ENCODE results near the gene PHLPP1. TPM values are rescaled to one million over a fixed set of nuclear protein-coding genes. Genes with fewer than 3 reads are reported as not detected.

Gene PHLPP1
- total RNA-seq, 1 donor from 2014 or later, result 4.8 TPM

DNA sequence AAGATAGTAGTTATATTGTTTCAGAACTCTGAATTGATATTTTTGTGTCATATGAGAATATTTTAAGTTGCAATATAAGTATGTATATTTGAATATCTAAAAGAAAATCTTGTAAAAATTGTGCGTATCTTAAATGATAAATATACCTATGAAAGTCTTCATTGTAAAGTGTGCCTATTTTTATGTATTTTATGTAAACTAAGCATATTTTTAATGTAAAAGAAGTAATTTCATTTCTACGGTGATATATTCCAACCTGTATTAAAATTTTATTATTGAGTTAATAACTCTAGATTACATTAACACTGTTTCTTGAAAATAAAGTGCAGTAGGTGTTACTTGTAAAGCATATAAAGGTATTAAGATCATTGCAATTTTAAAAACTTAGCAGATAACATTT is 233.4 kb downstream of the PHLPP1 start:
- intact Hi-C loops (cut with DNase I), result no loop called here
- DNase-seq (ENCODE audit: low spot score), result no peak

DNA sequence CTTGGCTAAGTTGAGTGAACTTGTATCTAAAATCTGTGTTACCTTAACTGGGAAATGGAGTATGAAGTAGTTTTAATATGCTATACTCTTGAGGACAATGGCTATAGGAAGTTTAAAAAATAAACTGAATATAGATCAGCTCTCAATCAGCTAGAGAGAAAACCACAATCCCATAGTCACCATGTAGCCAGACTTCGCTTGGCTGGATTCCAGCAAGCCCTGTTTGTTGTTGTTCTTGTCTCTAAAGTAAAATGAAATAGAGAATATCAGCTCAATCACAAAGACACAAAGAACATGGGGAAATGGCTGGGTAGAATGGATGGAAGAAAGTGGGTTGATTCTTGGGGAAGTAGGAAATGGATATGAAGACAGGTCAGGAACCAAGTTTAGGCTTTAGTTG is 234.9 kb downstream of the PHLPP1 start:
- DNase-seq (ENCODE audit: low spot score), result no peak
- intact Hi-C loops (cut with DNase I), result no loop called here

DNA sequence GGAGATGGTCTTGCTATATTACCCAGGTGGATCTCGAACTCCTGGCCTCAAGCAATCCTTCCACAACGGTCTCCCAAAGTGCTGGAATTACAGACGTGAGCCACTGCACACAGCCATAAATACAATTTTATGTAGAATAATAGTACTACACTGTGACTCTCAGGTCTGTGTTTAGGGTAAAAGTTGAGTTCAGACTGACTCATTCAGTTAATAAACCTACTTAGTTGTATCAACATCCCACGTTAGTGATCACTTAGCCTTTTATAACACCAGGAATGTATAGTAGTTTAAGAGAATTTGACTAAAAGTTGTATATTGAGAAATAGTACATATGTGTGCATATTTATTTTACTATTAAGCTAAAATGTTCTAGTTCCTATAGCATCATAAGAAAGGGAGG is 237.5 kb downstream of the PHLPP1 start:
- intact Hi-C loops (cut with DNase I), result no loop called here
- no peak for DNase-seq (ENCODE audit: low spot score)

DNA sequence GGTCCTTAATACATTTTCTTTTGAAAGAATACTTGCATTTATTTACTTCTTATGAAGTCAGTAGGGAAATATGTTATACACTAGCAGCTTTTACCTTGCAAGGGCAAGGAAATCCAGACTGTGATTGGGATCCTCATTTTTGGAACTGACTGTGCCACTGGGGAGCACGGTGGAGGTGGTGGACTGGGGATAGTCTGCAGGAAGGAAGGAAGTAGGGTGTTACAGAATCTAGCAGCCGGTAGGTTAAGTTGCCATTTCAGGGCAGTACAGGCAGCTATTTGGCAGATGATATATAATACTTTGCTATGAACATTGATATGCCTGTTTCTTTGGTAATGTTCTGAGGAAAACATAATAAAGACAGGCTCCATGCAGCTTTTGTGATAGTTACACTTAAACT is 238.3 kb downstream of the PHLPP1 start:
- intact Hi-C loops (cut with DNase I), result no loop called here
- no peak for DNase-seq (ENCODE audit: low spot score)

DNA sequence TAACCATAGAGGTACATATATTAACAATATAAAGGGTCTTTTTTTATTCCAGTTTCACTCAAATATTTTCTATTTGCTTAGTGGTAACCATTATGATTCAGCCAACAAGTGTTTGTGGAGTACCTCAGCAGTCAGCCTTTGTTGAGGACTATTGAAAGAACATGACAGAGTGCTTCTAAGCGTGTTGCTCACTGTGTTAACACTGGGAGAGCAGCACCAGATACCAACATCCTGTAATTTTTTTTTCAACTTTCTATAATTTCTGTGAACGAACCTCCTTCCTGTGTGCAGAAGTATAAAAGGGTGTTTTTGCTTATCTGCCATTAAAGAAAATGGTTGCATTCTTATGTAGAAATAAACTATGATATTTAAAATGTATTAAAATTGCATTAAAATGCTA is 239.0 kb downstream of the PHLPP1 start:
- DNase-seq (ENCODE audit: low spot score), result no peak
- intact Hi-C loops (cut with DNase I), result no loop called here

DNA sequence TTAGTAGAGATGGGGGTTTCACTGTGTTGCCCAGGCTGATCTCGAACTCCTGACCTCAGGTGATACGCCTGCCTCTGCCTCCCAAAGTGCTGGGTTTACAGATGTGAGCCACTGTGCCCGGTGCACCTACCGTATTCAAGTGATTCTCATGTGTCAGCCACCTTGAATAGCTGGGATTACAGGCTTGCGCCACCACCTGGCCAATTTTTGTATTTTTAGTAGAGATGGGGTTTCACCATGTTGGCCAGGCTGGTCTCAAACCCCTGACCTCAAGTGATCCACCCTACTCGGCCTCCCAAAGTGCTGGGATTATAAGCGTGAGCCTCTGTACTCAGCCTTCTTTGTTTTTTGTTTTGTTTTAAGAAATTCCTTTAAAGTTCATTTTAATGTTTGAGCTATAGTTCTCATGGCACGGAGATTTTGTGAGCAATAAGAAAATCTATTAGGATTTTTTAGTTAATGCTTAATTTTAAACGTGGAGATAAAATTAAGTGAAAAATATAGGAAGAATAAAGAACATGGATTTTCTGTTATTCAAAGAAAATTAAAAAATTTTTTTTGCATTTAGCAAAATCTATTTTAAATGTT is 242.6 kb downstream of the PHLPP1 start:
- no peak for DNase-seq (ENCODE audit: low spot score)
- intact Hi-C loops (cut with DNase I), result loop anchor here (5.0 kb wide), 1 partner anchor 241 kb away; the partner anchor contains the start of gene PHLPP1

DNA sequence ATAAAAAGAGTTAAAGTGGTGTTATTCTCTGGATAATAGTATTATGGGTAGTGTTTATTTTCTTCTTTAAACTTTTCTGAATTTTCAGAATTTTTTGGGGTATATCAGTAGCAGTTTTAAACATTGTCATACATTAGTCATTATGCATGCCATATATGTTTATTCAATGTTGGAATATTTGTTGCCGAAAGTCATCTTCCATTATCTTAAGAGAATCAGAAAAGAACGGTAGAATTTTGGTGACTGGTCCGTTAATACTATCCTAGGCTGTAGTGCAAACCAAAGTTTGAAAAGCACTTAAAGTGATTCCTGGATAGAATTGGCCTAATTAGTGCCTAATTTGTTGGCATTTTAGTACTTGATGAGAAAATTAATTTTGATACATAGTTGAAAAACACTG is 244.1 kb downstream of the PHLPP1 start:
- intact Hi-C loops (cut with DNase I), result loop anchor here (5.0 kb wide), 1 partner anchor 242 kb away; the partner anchor contains the start of gene PHLPP1
- DNase-seq (ENCODE audit: low spot score), result no peak

DNA sequence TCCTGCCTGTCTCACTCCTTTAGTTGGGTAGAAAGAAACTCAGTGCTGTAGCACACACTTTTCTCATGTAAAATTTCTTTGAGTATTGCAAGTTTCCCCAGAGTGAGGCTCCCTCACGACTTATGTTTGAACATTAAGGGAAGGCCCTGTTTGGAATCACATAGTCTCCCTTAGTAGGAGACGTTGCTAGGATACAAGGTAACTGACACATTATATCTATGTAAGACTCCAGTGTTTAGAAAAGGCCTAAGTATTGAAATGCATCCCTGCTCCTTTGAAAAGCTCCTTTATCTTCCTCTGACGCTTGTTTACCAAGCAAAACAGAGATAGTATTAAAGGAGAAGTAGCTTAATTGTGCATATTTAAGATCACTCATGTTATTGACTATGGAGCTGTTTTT is 248.2 kb downstream of the PHLPP1 start:
- no peak for DNase-seq (ENCODE audit: low spot score)
- intact Hi-C loops (cut with DNase I), result no loop called here

DNA sequence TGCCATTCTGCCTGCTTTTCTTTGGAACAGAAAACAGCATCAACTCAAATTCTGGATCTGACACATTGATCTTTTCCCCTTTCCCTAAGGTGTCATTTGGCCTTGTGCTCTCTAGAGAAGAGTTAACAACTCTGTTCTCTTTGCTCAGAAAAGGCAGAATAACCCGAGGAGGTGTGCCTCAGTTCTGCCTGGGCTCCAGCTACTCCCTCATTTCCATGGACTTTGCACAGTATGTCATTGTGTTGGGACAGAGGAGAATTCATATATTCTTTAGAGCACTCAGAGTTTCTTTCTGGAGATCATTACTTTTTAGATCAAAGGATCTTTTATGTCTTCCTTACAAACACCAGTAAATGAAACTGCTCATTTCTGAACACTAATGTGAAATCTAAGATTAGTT is 249.1 kb downstream of the PHLPP1 start:
- DNase-seq (ENCODE audit: low spot score), result no peak
- intact Hi-C loops (cut with DNase I), result no loop called here

DNA sequence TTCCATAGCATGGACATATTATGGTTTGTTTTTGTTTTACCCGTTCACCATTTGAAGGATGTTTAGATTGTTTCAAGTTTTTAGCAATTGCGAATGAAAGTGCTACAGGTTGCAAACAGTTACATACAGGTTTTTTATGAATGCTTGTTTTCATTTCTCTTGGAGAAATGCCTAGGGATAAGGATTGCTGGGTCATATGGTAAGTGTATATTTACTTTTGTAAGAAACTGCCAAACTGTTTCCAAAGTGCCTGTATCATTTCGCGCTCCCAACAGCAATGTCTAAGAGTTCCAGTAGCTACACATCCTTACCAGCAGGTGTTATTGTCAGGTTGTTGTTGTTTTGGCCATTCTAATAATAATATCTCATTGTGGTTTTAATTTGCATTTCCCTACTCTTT is 251.7 kb downstream of the PHLPP1 start:
- intact Hi-C loops (cut with DNase I), result no loop called here
- DNase-seq (ENCODE audit: low spot score), result no peak

DNA sequence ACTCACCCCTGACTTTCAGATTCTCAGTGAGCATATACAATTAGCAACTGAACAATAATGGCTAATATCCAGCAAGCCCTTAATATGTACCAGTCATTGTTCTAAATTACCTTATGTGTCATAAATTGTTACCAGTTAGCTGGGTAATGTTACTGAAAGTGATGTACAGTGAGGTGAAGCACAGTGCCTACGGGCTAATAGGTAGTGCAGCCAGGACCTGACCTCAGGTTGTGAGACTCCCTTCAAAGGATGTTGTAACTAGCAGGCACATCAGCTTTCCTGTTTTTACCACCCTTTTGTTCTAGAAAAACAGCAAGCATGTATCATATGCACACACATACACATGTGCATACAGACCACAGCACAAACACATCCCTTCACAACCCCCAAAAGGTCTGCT is 258.3 kb downstream of the PHLPP1 start:
- DNase-seq (ENCODE audit: low spot score), result no peak
- intact Hi-C loops (cut with DNase I), result no loop called here

DNA sequence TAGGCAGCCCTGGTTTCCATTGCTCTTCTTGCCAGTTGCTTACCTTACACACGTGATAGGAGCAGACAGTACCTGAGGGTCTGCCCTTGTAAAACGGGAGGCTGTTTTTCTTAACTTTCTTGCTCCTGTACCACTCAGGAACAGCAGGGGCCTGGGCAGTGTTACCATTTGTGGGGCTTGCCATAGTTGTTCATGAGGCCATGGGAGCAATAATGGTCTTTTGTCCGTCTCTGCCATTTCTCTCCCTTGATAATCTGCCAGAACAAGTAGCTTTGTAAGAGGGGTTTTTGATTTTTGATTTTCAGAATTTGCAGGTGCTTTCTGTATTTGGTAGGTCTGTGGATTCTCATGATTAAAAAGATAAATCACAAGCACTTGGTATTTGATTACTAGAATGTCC is 259.0 kb downstream of the PHLPP1 start:
- DNase-seq (ENCODE audit: low spot score), result no peak
- intact Hi-C loops (cut with DNase I), result no loop called here

DNA sequence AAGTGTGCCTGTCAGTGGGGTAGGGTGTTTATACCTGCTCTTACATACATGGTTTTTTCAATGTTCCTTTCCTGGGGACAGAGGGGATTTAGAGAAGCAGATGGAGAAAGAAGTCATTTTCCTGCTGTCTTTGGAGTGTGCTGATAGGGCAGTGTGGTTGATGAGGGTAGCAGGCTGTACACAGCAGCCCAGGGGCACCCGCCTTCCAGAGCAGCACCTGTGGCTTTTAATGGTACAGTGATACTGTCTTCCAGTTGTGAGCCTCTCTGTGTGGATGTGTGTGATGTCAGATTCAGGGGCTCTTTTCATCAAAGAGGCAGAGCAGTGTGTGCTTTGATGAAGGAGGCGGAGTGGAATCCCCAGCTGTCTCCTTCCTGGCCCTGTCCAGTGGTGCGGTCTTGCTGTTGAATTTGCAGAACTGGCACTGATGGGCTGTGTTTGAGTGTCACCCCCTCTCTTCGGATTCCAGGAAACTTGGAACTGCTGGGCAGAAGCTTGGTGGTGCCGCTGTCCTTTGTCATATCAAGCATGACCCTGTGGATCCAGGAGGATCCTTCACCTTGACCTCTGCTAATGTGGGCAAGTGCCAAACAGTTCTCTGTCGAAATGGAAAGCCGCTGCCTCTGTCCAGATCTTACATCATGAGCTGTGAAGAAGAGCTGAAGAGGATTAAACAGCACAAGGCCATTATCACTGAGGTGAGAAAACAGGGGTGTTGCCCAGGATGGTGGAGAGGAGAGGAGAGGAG is 259.8 kb downstream of the PHLPP1 start:
- DNase-seq (ENCODE audit: low spot score), result no peak
- intact Hi-C loops (cut with DNase I), result no loop called here

DNA sequence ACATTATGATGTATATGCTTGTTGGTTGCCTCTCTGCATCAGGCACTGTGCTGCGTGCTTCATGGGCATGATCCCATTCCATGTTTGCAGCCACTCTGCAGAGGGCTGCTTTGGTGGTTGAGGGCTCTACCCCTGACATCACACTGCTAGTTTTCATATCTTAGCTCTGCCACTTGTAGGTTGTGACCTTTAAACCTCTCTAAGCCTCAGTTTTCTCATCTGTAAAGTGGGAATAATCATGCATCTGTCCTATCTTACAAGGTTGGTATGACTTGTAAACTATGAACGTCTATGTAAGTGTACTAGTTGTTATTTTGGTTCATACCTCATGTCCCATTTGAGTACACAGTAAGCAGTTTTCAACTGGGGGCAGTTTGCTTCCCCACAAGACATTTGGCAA is 260.4 kb downstream of the PHLPP1 start:
- DNase-seq (ENCODE audit: low spot score), result no peak
- intact Hi-C loops (cut with DNase I), result no loop called here

DNA sequence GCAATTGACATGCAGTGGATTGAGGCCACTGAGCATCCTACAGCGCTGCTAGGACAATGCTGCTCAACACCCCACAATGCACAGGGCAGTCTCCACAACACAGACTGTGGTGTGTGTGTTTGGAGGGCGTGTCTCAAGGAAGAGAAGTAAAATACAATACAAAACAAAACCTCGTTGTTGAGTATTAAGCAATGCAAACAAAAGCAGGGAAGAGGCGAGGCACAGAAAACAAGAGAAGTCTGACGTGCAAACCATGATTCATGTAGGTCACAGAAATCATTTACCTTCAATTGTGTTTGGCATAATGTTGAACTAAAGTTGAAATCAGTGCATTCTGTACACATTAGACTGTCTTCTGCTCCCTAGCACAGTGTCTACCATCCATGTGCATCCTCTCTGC is 260.9 kb downstream of the PHLPP1 start:
- intact Hi-C loops (cut with DNase I), result no loop called here
- DNase-seq (ENCODE audit: low spot score), result no peak

DNA sequence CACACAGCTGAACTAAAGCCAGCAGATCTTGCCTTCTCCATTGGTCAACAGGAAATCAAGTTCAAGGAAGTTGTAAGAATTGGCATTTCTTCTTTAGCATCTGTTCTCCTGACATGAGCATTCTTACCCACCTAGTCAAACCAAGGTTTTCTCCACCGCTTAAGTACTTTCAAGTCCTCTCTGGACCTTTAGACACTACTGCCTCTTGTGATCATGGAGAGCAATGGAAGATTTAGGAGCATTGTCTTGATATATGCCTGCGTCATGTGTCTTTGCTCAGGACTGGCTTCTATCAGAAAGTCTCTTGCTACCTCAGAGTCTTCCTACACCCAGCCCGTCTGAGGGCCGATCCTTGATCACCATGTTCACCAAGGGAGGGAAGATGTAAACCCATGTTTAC is 262.2 kb downstream of the PHLPP1 start:
- DNase-seq (ENCODE audit: low spot score), result no peak
- intact Hi-C loops (cut with DNase I), result no loop called here

DNA sequence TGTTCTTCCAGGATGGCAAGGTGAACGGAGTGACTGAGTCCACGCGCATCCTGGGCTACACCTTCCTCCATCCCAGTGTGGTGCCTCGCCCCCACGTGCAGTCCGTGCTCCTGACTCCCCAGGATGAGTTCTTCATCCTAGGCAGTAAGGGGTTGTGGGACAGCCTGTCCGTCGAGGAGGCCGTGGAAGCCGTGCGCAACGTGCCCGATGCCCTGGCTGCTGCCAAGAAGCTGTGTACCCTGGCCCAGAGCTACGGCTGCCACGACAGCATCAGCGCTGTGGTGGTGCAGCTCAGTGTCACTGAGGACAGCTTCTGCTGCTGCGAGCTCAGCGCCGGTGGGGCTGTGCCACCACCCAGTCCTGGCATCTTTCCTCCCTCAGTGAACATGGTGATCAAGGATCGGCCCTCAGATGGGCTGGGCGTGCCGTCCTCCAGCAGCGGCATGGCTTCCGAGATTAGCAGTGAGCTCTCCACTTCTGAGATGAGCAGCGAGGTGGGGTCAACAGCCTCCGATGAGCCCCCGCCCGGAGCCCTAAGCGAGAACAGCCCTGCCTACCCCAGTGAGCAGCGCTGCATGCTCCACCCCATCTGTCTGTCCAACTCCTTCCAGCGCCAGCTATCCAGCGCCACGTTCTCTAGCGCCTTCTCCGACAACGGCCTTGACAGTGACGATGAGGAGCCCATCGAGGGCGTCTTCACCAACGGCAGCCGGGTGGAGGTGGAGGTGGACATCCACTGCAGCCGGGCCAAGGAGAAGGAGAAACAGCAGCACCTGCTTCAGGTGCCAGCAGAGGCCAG is 263.1 kb downstream of the PHLPP1 start:
- no peak for DNase-seq (ENCODE audit: low spot score)
- intact Hi-C loops (cut with DNase I), result no loop called here

DNA sequence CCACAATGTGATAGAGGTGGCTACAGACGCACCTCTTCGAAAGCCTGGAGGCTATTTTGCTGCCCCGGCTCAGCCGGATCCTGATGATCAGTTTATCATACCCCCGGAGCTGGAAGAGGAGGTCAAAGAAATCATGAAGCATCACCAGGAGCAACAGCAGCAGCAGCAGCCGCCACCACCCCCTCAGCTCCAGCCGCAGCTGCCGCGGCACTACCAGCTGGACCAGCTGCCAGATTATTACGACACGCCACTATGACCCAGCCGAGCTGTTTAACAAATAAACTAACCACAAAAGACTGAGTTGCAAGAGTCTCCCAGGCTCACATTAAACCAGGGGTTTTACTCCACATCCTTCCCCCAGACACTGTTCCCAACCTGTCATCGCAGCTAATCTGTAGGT is 263.8 kb downstream of the PHLPP1 start:
- no peak for DNase-seq (ENCODE audit: low spot score)
- intact Hi-C loops (cut with DNase I), result no loop called here

DNA sequence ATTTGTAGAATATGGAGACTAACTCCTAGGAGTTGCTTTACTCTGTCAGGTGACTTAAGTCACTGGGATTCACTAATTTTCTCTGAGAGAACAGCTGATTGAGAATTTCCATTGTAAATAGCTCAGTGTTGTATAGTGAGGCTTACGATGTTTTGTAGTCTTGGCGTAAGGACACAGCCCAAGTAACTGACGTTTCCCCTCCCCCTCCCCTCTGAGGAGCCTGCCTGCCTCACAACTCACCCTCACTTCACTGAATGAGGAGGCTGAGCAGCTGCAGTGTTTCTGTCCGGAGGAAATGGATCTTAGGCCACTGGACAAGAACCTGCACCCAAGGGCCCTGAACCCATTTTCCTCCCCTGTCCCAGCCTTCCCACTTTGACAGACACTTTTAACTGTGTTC is 264.6 kb downstream of the PHLPP1 start:
- no peak for DNase-seq (ENCODE audit: low spot score)
- intact Hi-C loops (cut with DNase I), result loop anchor here (5.0 kb wide), 1 partner anchor 553 kb away; no protein-coding TSS in a partner anchor

DNA sequence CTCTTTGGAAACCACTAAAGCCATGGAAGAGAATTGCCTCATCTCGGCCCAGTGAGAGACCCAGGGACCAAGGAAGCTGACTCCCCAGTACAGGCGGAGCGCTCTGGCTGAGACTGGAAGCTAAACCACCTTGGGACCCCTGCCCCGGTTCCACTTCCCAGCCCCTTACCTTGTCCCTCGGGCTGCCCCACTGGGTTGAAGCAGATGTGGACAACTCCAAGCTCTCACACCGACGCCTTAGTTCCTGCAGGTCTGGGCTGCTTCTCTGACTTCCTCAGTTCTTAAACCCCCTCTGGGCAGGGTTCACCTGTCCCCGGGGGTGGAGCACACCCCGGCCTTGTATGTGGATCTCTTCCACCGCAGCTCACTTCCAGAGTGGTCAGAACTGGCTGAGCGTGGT is 266.2 kb downstream of the PHLPP1 start:
- DNase-seq (ENCODE audit: low spot score), result no peak
- intact Hi-C loops (cut with DNase I), result loop anchor here (5.0 kb wide), 1 partner anchor 554 kb away; no protein-coding TSS in a partner anchor
